Neural progenitor cell (in vitro differentiated cells): ENCODE measurements around the gene ATXN1. TPM values are rescaled to one million over a fixed set of nuclear protein-coding genes. Genes with fewer than 3 reads are reported as not detected.

ENCODE experiments used
- DNase-seq: peaks from one replicate; pipeline ENCODE4 v3.0.0-alpha.2; 2016; ENCODE audit warnings: low spot score
- H2AFZ ChIP-seq: fragments of 200-600 bp; sonication (generic); replicated peaks from 2 replicates; pipeline ENCODE4 v1.6.1; 2016; ENCODE audit warnings: antibody characterized with exemption
- H3F3A ChIP-seq: fragments of 200-600 bp; sonication (generic); 2 replicates; pipeline ENCODE4 v1.6.1; 2016; ENCODE audit warnings: antibody characterized with exemption, low read depth
- H3K27ac ChIP-seq: fragments of 200-600 bp; sonication (generic); 2 replicates; pipeline ENCODE4 v1.5.1; 2016; ENCODE audit warnings: mild to moderate bottlenecking
- H3K27me3 ChIP-seq: fragments of 200-600 bp; sonication (generic); 2 replicates; pipeline ENCODE4 v1.6.1; 2016; ENCODE audit warnings: mild to moderate bottlenecking, moderate library complexity
- H3K36me3 ChIP-seq: fragments of 200-600 bp; sonication (generic); 2 replicates; pipeline ENCODE4 v1.5.1; 2016
- H3K4me1 ChIP-seq: fragments of 200-600 bp; sonication (generic); 2 replicates; pipeline ENCODE4 v1.6.1; 2016; ENCODE audit warnings: mixed run types
- H3K4me2 ChIP-seq: fragments of 200-600 bp; sonication (generic); 2 replicates; pipeline ENCODE4 v1.6.1; 2016
- H3K4me3 ChIP-seq: fragments of 200-600 bp; sonication (generic); 2 replicates; pipeline ENCODE4 v1.5.1; 2016
- H3K79me2 ChIP-seq: fragments of 200-600 bp; sonication (generic); 2 replicates; pipeline ENCODE4 v1.6.1; 2016; ENCODE audit warnings: low read depth
- H3K9ac ChIP-seq: fragments of 200-600 bp; sonication (generic); 2 replicates; pipeline ENCODE4 v1.6.1; 2016
- H3K9me3 ChIP-seq: fragments of 200-600 bp; sonication (generic); 2 replicates; pipeline ENCODE4 v1.5.1; 2016; ENCODE audit warnings: low read depth
- H4K20me1 ChIP-seq: fragments of 200-600 bp; sonication (generic); 2 replicates; pipeline ENCODE4 v1.6.1; 2016; ENCODE audit warnings: low read depth
- H3K27ac Mint-ChIP-seq: 3 replicates; pipeline ENCODE4 v1.8.0; 2021; ENCODE audit warnings: mixed read lengths
- H3K27me3 Mint-ChIP-seq: 2 replicates; pipeline ENCODE4 v1.8.0; 2022; ENCODE audit warnings: low read depth, mild to moderate bottlenecking, inconsistent platforms, moderate library complexity, mixed read lengths; ENCODE audit not compliant: insufficient read depth
- H3K36me3 Mint-ChIP-seq: 3 replicates; pipeline ENCODE4 v1.8.0; 2021; ENCODE audit warnings: mixed read lengths
- H3K4me1 Mint-ChIP-seq: 3 replicates; pipeline ENCODE4 v1.8.0; 2021; ENCODE audit warnings: mixed read lengths
- H3K4me3 Mint-ChIP-seq: 3 replicates; pipeline ENCODE4 v1.8.0; 2021; ENCODE audit warnings: mild to moderate bottlenecking, moderate library complexity, mixed read lengths
- H3K9me3 Mint-ChIP-seq: 3 replicates; pipeline ENCODE4 v1.8.0; 2020; ENCODE audit warnings: mixed read lengths
- EZH2 ChIP-seq: fragments of 200-600 bp; sonication (generic); IDR thresholded peaks from 2 replicates; pipeline ENCODE4 v1.6.1; 2017; ENCODE audit warnings: antibody characterized with exemption, mild to moderate bottlenecking, moderate library complexity
- EZH2phosphoT487 ChIP-seq: fragments of 200-600 bp; sonication (generic); IDR thresholded peaks from 2 replicates; pipeline ENCODE4 v1.6.1; 2017; ENCODE audit warnings: antibody characterized with exemption
- total RNA-seq: library from RNA; depleted of rRNA; stranded (reverse); fragments of >200 nt; gene quantifications from 2 replicates; pipeline ENCODE4 v1.2.3, GENCODE V29; 2015; ENCODE audit warnings: low replicate concordance
- TF ChIP-seq, protein P1 (sequence below): fragments of 200-600 bp; sonication (generic); IDR thresholded peaks from 2 replicates; pipeline ENCODE4 v1.5.1; 2017; ENCODE audit warnings: antibody characterized with exemption, mild to moderate bottlenecking

Gene ATXN1
- total RNA-seq, 1 donor from 2014 or later, result 3.6 TPM

DNA sequence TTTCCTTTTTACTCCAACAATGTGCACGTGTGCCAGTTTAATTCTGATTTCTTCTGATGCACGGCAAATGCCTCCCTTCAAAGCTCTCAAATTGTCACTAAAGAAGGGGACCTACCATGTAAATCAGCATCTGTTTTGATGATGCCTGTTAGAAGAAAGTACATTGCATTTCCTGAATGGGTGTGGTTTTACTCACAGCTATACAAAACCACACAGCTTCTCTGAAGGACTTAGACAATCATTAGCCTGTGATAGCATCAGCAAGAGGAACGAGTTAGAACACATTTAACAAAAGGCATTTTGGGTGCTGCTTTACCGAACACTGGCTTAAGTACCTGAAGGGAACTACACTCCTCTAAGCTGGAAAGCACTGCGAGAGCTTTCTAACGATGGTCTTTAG is 109.4 kb downstream of the ATXN1 start:
- Histone ChIP-seq H2AFZ (no peak overlapping the region), H3K9me3 (no peaks in the 10 kb centered on the region), H3K4me3 (no peak overlapping the region), H3K27me3 (no peaks in the 10 kb centered on the region), H4K20me1 (no peaks in the 10 kb centered on the region), H3K79me2 (no peaks in the 10 kb centered on the region), H3K4me1 (peaks cover 9% of the 10 kb centered on the region), H3K4me2 (no peak overlapping the region), H3K9ac (no peak overlapping the region), H3F3A (no peaks in the 10 kb centered on the region), H3K36me3 (no peaks in the 10 kb centered on the region), H3K27ac (no peak overlapping the region)
- no peaks in the 10 kb centered on the region for H3K9me3 Mint-ChIP-seq
- H3K36me3 Mint-ChIP-seq, result no peaks in the 10 kb centered on the region
- peaks cover 3% of the 10 kb centered on the region for H3K27me3 Mint-ChIP-seq
- no peak for DNase-seq
- no peak for TF ChIP-seq EZH2
- no peak for TF ChIP-seq EZH2phosphoT487
- TF ChIP-seq, protein P1, sequence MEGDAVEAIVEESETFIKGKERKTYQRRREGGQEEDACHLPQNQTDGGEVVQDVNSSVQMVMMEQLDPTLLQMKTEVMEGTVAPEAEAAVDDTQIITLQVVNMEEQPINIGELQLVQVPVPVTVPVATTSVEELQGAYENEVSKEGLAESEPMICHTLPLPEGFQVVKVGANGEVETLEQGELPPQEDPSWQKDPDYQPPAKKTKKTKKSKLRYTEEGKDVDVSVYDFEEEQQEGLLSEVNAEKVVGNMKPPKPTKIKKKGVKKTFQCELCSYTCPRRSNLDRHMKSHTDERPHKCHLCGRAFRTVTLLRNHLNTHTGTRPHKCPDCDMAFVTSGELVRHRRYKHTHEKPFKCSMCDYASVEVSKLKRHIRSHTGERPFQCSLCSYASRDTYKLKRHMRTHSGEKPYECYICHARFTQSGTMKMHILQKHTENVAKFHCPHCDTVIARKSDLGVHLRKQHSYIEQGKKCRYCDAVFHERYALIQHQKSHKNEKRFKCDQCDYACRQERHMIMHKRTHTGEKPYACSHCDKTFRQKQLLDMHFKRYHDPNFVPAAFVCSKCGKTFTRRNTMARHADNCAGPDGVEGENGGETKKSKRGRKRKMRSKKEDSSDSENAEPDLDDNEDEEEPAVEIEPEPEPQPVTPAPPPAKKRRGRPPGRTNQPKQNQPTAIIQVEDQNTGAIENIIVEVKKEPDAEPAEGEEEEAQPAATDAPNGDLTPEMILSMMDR, result no peak
- no peak overlapping the region for H3K27ac Mint-ChIP-seq
- H3K4me1 Mint-ChIP-seq, result no peaks in the 10 kb centered on the region
- no peak overlapping the region for H3K4me3 Mint-ChIP-seq

DNA sequence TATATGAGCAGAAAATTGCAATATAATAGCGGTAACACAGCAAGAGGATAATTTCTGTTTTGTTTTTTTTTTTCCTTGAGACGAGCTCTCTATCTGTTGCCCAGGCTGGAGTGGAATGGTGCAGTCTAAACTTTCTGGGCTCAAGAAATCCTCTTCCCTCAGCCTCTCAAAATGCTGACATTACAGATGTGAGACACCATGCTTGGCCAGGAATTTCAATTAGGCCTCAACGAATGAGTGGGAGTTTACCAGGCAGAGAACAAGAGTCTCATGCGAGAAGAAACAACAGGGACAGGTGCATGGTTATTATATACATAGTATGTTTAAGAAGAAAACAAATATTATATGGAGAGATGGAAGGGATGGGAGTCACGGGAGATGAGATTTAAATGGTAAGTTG is 111.4 kb downstream of the ATXN1 start:
- Histone ChIP-seq H3K27ac (no peak overlapping the region), H3K36me3 (no peaks in the 10 kb centered on the region), H3K27me3 (no peaks in the 10 kb centered on the region), H3F3A (no peaks in the 10 kb centered on the region), H3K4me1 (peaks cover 4% of the 10 kb centered on the region), H2AFZ (no peak overlapping the region), H3K79me2 (no peaks in the 10 kb centered on the region), H3K9ac (no peak overlapping the region), H3K9me3 (no peaks in the 10 kb centered on the region), H4K20me1 (no peaks in the 10 kb centered on the region), H3K4me2 (no peak overlapping the region), H3K4me3 (no peak overlapping the region)
- DNase-seq, result no peak
- no peaks in the 10 kb centered on the region for H3K9me3 Mint-ChIP-seq
- TF ChIP-seq, protein P1, result no peak
- TF ChIP-seq EZH2 (no peak), EZH2phosphoT487 (no peak)
- no peak overlapping the region for H3K4me3 Mint-ChIP-seq
- peaks cover 4% of the 10 kb centered on the region for H3K4me1 Mint-ChIP-seq
- H3K36me3 Mint-ChIP-seq, result no peaks in the 10 kb centered on the region
- H3K27ac Mint-ChIP-seq, result no peak overlapping the region
- H3K27me3 Mint-ChIP-seq, result peaks cover 3% of the 10 kb centered on the region

DNA sequence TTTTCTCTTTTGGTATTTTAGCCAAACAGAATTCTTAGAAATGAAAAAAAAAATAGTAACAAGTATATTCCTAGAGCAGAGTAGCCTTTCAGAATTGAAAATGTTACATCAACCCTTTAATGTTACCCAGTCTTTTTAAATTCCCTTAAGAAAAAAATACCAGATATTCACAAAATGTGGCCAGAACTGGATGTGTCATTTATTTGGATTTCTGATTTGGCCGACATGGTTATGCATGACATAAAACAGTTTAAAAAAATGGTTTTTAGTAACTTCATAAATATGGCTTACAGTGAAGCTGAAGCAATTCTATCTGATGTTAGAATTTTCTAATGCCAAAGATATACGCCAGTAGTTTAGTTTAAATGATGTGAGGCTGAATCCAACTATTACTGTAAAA is 112.0 kb downstream of the ATXN1 start:
- no peaks in the 10 kb centered on the region for H3K27me3 ChIP-seq
- Mint-ChIP-seq H3K27me3 (peaks cover 3% of the 10 kb centered on the region), H3K9me3 (no peaks in the 10 kb centered on the region), H3K36me3 (no peaks in the 10 kb centered on the region), H3K27ac (no peak overlapping the region), H3K4me3 (no peak overlapping the region), H3K4me1 (peaks cover 5% of the 10 kb centered on the region)
- H3K4me3 ChIP-seq, result no peak overlapping the region
- H3K9ac ChIP-seq, result no peak overlapping the region
- no peaks in the 10 kb centered on the region for H3K9me3 ChIP-seq
- H3K36me3 ChIP-seq, result no peaks in the 10 kb centered on the region
- no peaks in the 10 kb centered on the region for H3K4me1 ChIP-seq
- no peak overlapping the region for H3K4me2 ChIP-seq
- no peak for DNase-seq
- H4K20me1 ChIP-seq, result no peaks in the 10 kb centered on the region
- TF ChIP-seq, protein P1, result no peak
- H3F3A ChIP-seq, result no peaks in the 10 kb centered on the region
- H2AFZ ChIP-seq, result no peak overlapping the region
- H3K79me2 ChIP-seq, result no peaks in the 10 kb centered on the region
- H3K27ac ChIP-seq, result no peak overlapping the region

DNA sequence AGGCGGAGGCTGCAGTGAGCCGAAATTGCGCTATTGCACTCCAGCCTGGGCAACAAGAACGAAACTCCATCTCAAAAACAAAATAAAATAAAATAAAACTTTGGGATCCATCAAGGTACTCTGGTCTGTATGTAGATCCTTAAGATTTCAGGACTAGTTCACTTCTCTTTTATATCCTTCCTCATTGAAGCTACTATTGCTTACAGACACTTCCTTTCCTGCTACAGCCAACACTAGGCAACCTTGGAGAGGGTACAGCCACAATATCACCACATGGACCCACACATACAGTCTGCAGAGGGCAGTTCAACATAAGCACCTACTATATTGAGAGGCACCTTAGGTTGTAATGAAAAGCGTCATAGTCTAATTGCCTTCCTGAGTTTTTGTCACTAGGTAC is 113.3 kb downstream of the ATXN1 start:
- Histone ChIP-seq H4K20me1 (no peaks in the 10 kb centered on the region), H3K9ac (no peak overlapping the region), H3K4me2 (no peak overlapping the region), H3K79me2 (no peaks in the 10 kb centered on the region), H3K4me3 (no peak overlapping the region), H3K27me3 (no peaks in the 10 kb centered on the region), H3F3A (no peaks in the 10 kb centered on the region), H2AFZ (no peak overlapping the region), H3K27ac (no peak overlapping the region), H3K4me1 (no peaks in the 10 kb centered on the region), H3K9me3 (no peaks in the 10 kb centered on the region), H3K36me3 (no peaks in the 10 kb centered on the region)
- H3K9me3 Mint-ChIP-seq, result no peaks in the 10 kb centered on the region
- H3K4me1 Mint-ChIP-seq, result peaks cover 5% of the 10 kb centered on the region
- peaks cover 6% of the 10 kb centered on the region for H3K27me3 Mint-ChIP-seq
- H3K36me3 Mint-ChIP-seq, result peaks cover 3% of the 10 kb centered on the region
- TF ChIP-seq, protein P1, result no peak
- no peak for TF ChIP-seq EZH2phosphoT487
- no peak overlapping the region for H3K4me3 Mint-ChIP-seq
- DNase-seq, result no peak
- no peak overlapping the region for H3K27ac Mint-ChIP-seq
